Coronary artery (tissue), 2 donors: ENCODE data around the gene KRT73.

Experiments
- DNase-seq: peaks from one replicate; pipeline ENCODE4 v3.0.0-alpha.2; 2017; ENCODE audit warnings: low spot score
- H3K27ac ChIP-seq, 2 donors: fragments of 200-600 bp; sonication (generic); one replicate each; pipeline ENCODE4 v1.5.1; 2016 to 2019
- H3K4me3 ChIP-seq: fragments of 200-600 bp; sonication (generic); 2 replicates; pipeline ENCODE4 v1.5.1; 2016; ENCODE audit warnings: mild to moderate bottlenecking, moderate library complexity
- TF ChIP-seq, protein P1 (sequence below): fragments of 200-600 bp; sonication (generic); IDR thresholded peaks from one replicate; pipeline ENCODE4 v1.5.1; 2019; ENCODE audit warnings: antibody characterized with exemption

Gene KRT73

DNA sequence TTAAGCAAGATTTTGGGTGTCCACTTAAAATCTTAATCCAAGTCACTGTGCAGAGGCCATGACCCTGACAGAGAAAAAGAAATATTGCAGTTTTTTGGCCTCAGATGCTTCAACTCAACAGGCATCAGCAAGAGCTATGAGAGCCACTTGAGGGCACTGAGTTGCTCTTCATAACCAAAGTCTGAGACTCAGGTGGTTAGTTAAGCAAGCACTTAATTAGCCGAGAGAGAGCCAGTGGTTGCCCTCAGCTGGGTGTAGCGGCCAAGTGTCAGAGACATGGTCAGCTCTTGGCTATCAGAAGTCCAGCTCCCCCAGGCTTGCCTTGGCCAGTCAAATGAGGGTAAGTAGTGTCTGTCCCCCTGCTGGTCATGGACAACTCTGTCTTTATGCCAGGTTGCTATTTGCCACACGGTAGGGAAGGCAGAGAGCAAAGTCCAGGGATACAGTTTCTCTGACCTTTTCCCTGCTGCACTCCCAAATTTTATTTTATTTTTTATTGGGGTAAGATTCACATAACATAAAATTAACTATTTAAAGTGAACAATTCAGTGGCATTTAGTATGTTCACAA, 56.4 kb downstream of the KRT73 start:
- no peak for DNase-seq
- TF ChIP-seq, protein P1, sequence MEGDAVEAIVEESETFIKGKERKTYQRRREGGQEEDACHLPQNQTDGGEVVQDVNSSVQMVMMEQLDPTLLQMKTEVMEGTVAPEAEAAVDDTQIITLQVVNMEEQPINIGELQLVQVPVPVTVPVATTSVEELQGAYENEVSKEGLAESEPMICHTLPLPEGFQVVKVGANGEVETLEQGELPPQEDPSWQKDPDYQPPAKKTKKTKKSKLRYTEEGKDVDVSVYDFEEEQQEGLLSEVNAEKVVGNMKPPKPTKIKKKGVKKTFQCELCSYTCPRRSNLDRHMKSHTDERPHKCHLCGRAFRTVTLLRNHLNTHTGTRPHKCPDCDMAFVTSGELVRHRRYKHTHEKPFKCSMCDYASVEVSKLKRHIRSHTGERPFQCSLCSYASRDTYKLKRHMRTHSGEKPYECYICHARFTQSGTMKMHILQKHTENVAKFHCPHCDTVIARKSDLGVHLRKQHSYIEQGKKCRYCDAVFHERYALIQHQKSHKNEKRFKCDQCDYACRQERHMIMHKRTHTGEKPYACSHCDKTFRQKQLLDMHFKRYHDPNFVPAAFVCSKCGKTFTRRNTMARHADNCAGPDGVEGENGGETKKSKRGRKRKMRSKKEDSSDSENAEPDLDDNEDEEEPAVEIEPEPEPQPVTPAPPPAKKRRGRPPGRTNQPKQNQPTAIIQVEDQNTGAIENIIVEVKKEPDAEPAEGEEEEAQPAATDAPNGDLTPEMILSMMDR: no peak
- Histone ChIP-seq H3K27ac (no peak overlapping the region), H3K4me3 (no peak overlapping the region)

DNA sequence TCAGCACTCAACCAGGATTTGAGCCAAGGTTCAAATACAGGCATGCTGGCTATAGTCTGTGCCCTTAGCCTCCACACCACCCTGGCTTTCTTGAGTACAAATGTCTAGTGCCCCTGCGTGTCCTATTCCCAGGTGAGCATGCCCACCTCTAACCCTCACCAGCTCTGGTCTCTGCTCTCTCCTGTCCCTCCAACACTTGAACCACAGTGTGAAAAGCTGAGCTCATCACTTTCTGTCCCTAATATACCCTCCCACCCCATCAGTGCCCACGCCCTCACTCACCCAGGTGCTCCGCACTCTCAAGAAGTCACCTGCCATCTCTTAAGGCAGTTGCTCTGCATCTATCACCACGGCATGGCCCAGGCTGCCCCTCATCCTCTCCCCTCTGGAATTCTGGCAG, 58.4 kb downstream of the KRT73 start:
- TF ChIP-seq, protein P1: no peak

DNA sequence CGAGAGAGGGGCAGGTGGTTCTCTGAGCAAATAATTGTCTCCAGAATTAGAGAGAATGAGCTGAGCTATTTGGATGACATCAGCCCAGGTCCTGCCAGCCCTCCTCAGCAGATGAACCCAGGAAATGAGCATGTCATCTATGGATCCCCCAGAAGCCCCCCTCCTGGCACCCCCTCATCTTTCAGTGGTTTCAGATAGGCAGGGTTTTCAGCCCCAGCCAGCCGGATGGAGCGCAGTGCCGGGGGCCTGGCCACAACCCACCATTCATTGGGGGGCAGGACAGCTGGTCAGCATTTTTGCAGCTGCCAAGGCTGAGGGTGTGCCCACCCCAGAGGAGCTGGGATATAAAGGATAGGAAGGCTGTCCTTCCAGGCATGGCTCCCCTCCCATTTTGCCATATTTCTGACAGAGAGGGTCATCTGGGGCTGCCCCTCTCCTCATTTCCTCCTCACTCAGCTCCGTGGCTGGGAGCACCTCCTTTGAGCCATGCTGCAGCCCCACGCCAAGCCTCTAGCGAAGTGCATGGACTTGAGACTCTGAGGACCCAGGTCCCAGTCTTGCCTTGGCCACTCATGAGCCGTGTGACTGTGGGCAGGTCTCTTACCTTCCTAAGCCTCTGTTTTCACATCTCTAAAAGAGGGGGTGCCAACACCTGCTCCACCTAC, 59.4 kb downstream of the KRT73 start:
- TF ChIP-seq, protein P1: no peak
- H3K27ac ChIP-seq: no peak overlapping the region
- no peak for DNase-seq
- H3K4me3 ChIP-seq: no peak overlapping the region

More for the DNA sequence above, 58.4 kb downstream of the KRT73 start:
- H3K4me3 ChIP-seq: no peak overlapping the region
- DNase-seq: no peak
- no peak overlapping the region for H3K27ac ChIP-seq
